Retina (tissue), 1 donor: ENCODE data around the gene NOP16.

ENCODE experiments used
- DNase-seq: peaks from one replicate; pipeline ENCODE4 v3.0.0-alpha.2; 2016

Gene NOP16

GRCh38 chr5:176355400-176356178, 32.8 kb downstream of the NOP16 start:
- DNase-seq = no peak

- no peak for DNase-seq
Measured at GRCh38 chr5:176353533-176353932, 34.9 kb downstream of the NOP16 start.

GRCh38 chr5:176352116-176352878, 36.1 kb downstream of the NOP16 start:
- DNase-seq = no peak

- no peak for DNase-seq
Measured at GRCh38 chr5:176350416-176350815, 38.0 kb downstream of the NOP16 start.

GRCh38 chr5:176342766-176343458, 45.5 kb downstream of the NOP16 start:
- no peak for DNase-seq

- DNase-seq = no peak
Measured at GRCh38 chr5:176342158-176342483, 46.3 kb downstream of the NOP16 start.

- no peak for DNase-seq
Measured at GRCh38 chr5:176341325-176342157, 46.9 kb downstream of the NOP16 start.

GRCh38 chr5:176339304-176339703, 49.1 kb downstream of the NOP16 start:
- DNase-seq = no peak

- no peak for DNase-seq
Measured at GRCh38 chr5:176337913-176338312, 50.5 kb downstream of the NOP16 start.

GRCh38 chr5:176334031-176334770, 54.2 kb downstream of the NOP16 start:
- no peak for DNase-seq
